ENCODE data around the gene MPRIP.
A peak's percentile ranks its signal among the peaks of the same experiment; 100 is the strongest.
"Not testable (repeated sequence)": the region's sequence is repeated elsewhere in the genome, so short reads cannot be mapped to it uniquely, and the experiment has no call there.

MPRIP gene

GRCh38 chr17:17142556-17142955, 100.3 kb downstream of the MPRIP start:
- DNase-seq: no peak

GRCh38 chr17:17143501-17143900, 101.2 kb downstream of the MPRIP start:
- DNase-seq: no peak

GRCh38 chr17:17144061-17144460, 101.8 kb downstream of the MPRIP start:
- DNase-seq: no peak

GRCh38 chr17:17144916-17145665, 102.8 kb downstream of the MPRIP start:
- DNase-seq: no peak

GRCh38 chr17:17146786-17147406, 104.6 kb downstream of the MPRIP start:
- DNase-seq: no peak

GRCh38 chr17:17147821-17148220, 105.6 kb downstream of the MPRIP start:
- DNase-seq: no peak

- peak in 3 of 58 donors; percentile 11 to 16 (median 13) for DNase-seq
Observed at GRCh38 chr17:17149520-17150447, 107.5 kb downstream of the MPRIP start.

GRCh38 chr17:17150448-17150800, 108.2 kb downstream of the MPRIP start:
- DNase-seq: no peak

GRCh38 chr17:17151055-17151454, 108.8 kb downstream of the MPRIP start:
- DNase-seq: no peak

GRCh38 chr17:17151541-17151940, 109.3 kb downstream of the MPRIP start:
- DNase-seq: no peak

GRCh38 chr17:17151962-17152361, 109.7 kb downstream of the MPRIP start:
- DNase-seq: peak in 55 of 58 donors; percentile 27 to 94 (median 76)

- peak in 11 of 58 donors; percentile 12 to 58 (median 22) for DNase-seq
Observed at GRCh38 chr17:17152385-17152784, 110.1 kb downstream of the MPRIP start.

- no peak for DNase-seq
Observed at GRCh38 chr17:17153071-17153470, 110.8 kb downstream of the MPRIP start.

GRCh38 chr17:17153709-17154108, 111.5 kb downstream of the MPRIP start:
- no peak for DNase-seq

GRCh38 chr17:17154556-17154955, 112.3 kb downstream of the MPRIP start:
- DNase-seq: no peak

GRCh38 chr17:17154981-17155380, 112.7 kb downstream of the MPRIP start:
- no peak for DNase-seq

- DNase-seq: no peak
Observed at GRCh38 chr17:17155568-17155967, 113.3 kb downstream of the MPRIP start.

GRCh38 chr17:17156107-17156506, 113.8 kb downstream of the MPRIP start:
- DNase-seq: no peak

- no peak for DNase-seq
Observed at GRCh38 chr17:17156511-17156910, 114.3 kb downstream of the MPRIP start.

GRCh38 chr17:17157041-17157440, 114.8 kb downstream of the MPRIP start:
- no peak for DNase-seq

- not testable (repeated sequence) for DNase-seq
Observed at GRCh38 chr17:17158506-17158905, 116.2 kb downstream of the MPRIP start.

- peak in 1 of 58 donors; percentile 22 for DNase-seq
Observed at GRCh38 chr17:17159571-17159970, 117.3 kb downstream of the MPRIP start.

Data from anterior cingulate cortex (tissue), 58 donors.